Subcutaneous adipose tissue (tissue), 4 donors: Measurements from ENCODE around the gene NUDT12. TPM values are rescaled to one million over a fixed set of nuclear protein-coding genes. Genes with fewer than 3 reads are reported as not detected.

ENCODE experiments used
- CTCF ChIP-seq: fragments of 450-650 bp; IDR thresholded peaks from one replicate; pipeline ENCODE4 v1.5.1; 2016; ENCODE audit warnings: low read depth, mild to moderate bottlenecking, control low read depth, antibody characterized with exemption, moderate library complexity
- total RNA-seq, 4 donors: library from RNA; depleted of rRNA; stranded (reverse); fragments of >200 nt; gene quantifications; one replicate each; pipeline ENCODE4 v1.1.0, GENCODE V29; 2016

NUDT12 gene
- total RNA-seq, 4 donors from 2014 or later = 7.9 to 16.3 (median 12.6) TPM

- no peak for TF ChIP-seq CTCF
Observed at GRCh38 chr5:103519550-103519949, 43.0 kb downstream of the NUDT12 start.

- no peak for TF ChIP-seq CTCF
Observed at GRCh38 chr5:103514371-103514770, 48.2 kb downstream of the NUDT12 start.

GRCh38 chr5:103513701-103514100 lies 48.9 kb downstream of the NUDT12 start:
- no peak for TF ChIP-seq CTCF

- TF ChIP-seq CTCF = no peak
Observed at GRCh38 chr5:103512500-103512899, 50.1 kb downstream of the NUDT12 start.

GRCh38 chr5:103511554-103511885 lies 51.1 kb downstream of the NUDT12 start:
- no peak for TF ChIP-seq CTCF

GRCh38 chr5:103510851-103511553 lies 51.6 kb downstream of the NUDT12 start:
- no peak for TF ChIP-seq CTCF

GRCh38 chr5:103505581-103506305 lies 56.8 kb downstream of the NUDT12 start:
- TF ChIP-seq CTCF = no peak
